HL-60 (cell line): ENCODE results near the gene NMNAT2.

Experiments
- DNase-seq, 2 experiments: peaks; one replicate each; pipeline ENCODE4 v3.0.0-alpha.2; 2010 to 2020; ENCODE audit warnings: low read depth in 1 of 2, low spot score in 1 of 2
- H3K27ac ChIP-seq: fragments of 250-450 bp; sonication (Bioruptor Pico); replicated peaks from 2 replicates; pipeline ENCODE4 v1.5.1; 2020; ENCODE audit warnings: mild to moderate bottlenecking, moderate library complexity
- H3K27me3 ChIP-seq: fragments of 250-450 bp; sonication (Bioruptor Pico); 2 replicates; pipeline ENCODE4 v1.5.1; 2021; ENCODE audit warnings: mild to moderate bottlenecking, moderate library complexity; ENCODE audit not compliant: insufficient read depth, poor library complexity, severe bottlenecking
- H3K4me3 ChIP-seq: replicated peaks from 2 replicates; pipeline ENCODE4 v1.5.1; 2011; ENCODE audit warnings: mild to moderate bottlenecking, control low read depth, low read length; ENCODE audit not compliant: insufficient read depth
- GABPA ChIP-seq: IDR thresholded peaks from 2 replicates; pipeline ENCODE4 v1.6.1; 2012; ENCODE audit warnings: low read depth
- POLR2AphosphoS5 ChIP-seq: IDR thresholded peaks from 2 replicates; pipeline ENCODE4 v1.6.1; 2012; ENCODE audit warnings: low read depth
- SPI1 ChIP-seq: IDR thresholded peaks from 2 replicates; pipeline ENCODE4 v1.6.1; 2012; ENCODE audit warnings: low read depth, mild to moderate bottlenecking, borderline replicate concordance
- TF ChIP-seq, protein P1 (sequence below): IDR thresholded peaks from one replicate; pipeline ENCODE4 v1.5.1; 2011; ENCODE audit warnings: low read length, control low read depth, inconsistent platforms; ENCODE audit not compliant: insufficient read depth
- TF ChIP-seq, protein P2 (sequence below): IDR thresholded peaks from 2 replicates; pipeline ENCODE4 v1.6.1; 2012; ENCODE audit warnings: low read depth; ENCODE audit not compliant: insufficient replicate concordance

Gene NMNAT2

GRCh38 chr1:183293241-183293640 lies 124.9 kb downstream of the NMNAT2 start:
- H3K27me3 ChIP-seq = no peaks in the 10 kb centered on the region

GRCh38 chr1:183291802-183292514 lies 126.2 kb downstream of the NMNAT2 start:
- Histone ChIP-seq H3K27ac (no peak overlapping the region), H3K4me3 (no peak overlapping the region), H3K27me3 (no peaks in the 10 kb centered on the region)
- TF ChIP-seq GABPA (no peak), POLR2AphosphoS5 (no peak), SPI1 (no peak)
- TF ChIP-seq, protein P1, sequence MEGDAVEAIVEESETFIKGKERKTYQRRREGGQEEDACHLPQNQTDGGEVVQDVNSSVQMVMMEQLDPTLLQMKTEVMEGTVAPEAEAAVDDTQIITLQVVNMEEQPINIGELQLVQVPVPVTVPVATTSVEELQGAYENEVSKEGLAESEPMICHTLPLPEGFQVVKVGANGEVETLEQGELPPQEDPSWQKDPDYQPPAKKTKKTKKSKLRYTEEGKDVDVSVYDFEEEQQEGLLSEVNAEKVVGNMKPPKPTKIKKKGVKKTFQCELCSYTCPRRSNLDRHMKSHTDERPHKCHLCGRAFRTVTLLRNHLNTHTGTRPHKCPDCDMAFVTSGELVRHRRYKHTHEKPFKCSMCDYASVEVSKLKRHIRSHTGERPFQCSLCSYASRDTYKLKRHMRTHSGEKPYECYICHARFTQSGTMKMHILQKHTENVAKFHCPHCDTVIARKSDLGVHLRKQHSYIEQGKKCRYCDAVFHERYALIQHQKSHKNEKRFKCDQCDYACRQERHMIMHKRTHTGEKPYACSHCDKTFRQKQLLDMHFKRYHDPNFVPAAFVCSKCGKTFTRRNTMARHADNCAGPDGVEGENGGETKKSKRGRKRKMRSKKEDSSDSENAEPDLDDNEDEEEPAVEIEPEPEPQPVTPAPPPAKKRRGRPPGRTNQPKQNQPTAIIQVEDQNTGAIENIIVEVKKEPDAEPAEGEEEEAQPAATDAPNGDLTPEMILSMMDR = no peak
- TF ChIP-seq, protein P2, sequence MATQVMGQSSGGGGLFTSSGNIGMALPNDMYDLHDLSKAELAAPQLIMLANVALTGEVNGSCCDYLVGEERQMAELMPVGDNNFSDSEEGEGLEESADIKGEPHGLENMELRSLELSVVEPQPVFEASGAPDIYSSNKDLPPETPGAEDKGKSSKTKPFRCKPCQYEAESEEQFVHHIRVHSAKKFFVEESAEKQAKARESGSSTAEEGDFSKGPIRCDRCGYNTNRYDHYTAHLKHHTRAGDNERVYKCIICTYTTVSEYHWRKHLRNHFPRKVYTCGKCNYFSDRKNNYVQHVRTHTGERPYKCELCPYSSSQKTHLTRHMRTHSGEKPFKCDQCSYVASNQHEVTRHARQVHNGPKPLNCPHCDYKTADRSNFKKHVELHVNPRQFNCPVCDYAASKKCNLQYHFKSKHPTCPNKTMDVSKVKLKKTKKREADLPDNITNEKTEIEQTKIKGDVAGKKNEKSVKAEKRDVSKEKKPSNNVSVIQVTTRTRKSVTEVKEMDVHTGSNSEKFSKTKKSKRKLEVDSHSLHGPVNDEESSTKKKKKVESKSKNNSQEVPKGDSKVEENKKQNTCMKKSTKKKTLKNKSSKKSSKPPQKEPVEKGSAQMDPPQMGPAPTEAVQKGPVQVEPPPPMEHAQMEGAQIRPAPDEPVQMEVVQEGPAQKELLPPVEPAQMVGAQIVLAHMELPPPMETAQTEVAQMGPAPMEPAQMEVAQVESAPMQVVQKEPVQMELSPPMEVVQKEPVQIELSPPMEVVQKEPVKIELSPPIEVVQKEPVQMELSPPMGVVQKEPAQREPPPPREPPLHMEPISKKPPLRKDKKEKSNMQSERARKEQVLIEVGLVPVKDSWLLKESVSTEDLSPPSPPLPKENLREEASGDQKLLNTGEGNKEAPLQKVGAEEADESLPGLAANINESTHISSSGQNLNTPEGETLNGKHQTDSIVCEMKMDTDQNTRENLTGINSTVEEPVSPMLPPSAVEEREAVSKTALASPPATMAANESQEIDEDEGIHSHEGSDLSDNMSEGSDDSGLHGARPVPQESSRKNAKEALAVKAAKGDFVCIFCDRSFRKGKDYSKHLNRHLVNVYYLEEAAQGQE = no peak
- no peak for DNase-seq

More at GRCh38 chr1:183293241-183293640, 124.9 kb downstream of the NMNAT2 start:
- no peak for DNase-seq
- TF ChIP-seq GABPA (no peak), SPI1 (no peak), POLR2AphosphoS5 (no peak)
- TF ChIP-seq, protein P2 = no peak
- Histone ChIP-seq H3K4me3 (no peak overlapping the region), H3K27ac (no peak overlapping the region)

DNA sequence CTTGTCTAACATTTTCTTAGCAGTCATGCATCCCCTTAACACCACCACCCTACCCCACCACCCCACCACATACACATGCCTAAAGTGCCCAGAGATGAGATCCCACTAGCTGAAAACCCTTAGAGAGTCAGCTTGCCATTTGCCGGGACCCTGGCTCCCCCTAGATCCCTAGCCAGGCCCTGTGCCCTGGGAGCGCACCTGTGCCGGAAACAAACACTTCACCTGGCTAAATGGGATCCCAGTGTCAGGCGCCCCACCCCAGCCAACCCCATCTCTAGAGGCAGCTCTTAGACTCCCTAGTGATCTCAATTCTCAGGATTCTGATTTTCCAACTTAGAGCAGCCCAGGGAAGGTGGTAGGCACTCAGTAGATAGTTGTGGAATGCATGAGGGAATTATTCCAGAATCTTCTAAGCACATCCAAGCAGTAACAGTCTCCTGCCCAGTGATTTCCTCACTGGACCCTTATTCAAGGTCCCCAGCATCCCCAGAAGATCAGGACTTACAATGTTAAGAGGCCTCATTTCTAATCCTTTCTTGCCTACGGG lies 126.9 kb downstream of the NMNAT2 start:
- H3K4me3 ChIP-seq = no peak overlapping the region
- TF ChIP-seq GABPA (no peak), SPI1 (no peak), POLR2AphosphoS5 (no peak)
- TF ChIP-seq, protein P1 = no peak
- TF ChIP-seq, protein P2 = no peak
- H3K27me3 ChIP-seq = no peaks in the 10 kb centered on the region
- no peak for DNase-seq
- no peak overlapping the region for H3K27ac ChIP-seq
